Endometrium (tissue), 2 donors: ENCODE results near the gene CALML6.

ENCODE experiments used
- FAIRE-seq: peaks from 2 replicates; lab custom pipeline; 2012; peaks lifted over from hg19 to GRCh38; lab: Jason Lieb, UNC
- donor health status: control.
- donor health status: control.

The CALML6 gene

GRCh38 chr1:1942753-1943656 lies 27.9 kb downstream of the CALML6 start:
- FAIRE-seq, result no peak

DNA sequence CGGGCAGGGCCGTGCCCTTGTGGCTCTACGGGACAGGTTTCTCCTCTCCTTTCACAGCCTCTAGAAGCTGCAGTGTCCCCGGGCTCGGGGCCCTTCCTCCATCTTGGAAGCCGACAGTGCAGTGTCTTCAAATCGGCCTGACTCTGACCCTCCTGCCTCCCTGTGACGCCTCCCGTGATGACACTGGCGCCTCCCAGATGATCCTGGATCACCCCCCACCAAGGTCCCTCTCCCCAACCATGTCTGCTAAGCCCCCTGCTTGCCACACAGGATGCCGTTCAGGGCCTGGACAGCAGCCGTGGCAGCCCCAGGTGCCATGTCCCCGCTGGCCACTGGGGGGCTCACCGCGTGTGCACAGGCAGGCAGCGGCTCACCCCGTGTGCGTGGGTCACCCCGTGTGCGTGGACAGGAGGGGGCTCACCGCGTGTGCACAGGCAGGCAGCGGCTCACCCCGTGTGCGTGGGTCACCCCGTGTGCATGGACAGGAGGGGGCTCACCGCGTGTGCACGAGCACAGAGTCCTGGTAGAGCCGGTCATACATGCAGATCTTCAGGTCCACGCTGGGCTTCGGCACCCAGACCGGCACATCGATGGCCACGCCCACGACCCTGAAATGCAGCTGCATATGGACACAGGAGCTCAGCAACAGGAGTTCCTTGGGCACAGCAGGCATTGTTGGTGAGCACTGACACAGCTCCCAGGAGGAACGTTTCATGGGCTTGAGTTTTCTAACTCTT lies 28.9 kb downstream of the CALML6 start:
- no peak for FAIRE-seq

DNA sequence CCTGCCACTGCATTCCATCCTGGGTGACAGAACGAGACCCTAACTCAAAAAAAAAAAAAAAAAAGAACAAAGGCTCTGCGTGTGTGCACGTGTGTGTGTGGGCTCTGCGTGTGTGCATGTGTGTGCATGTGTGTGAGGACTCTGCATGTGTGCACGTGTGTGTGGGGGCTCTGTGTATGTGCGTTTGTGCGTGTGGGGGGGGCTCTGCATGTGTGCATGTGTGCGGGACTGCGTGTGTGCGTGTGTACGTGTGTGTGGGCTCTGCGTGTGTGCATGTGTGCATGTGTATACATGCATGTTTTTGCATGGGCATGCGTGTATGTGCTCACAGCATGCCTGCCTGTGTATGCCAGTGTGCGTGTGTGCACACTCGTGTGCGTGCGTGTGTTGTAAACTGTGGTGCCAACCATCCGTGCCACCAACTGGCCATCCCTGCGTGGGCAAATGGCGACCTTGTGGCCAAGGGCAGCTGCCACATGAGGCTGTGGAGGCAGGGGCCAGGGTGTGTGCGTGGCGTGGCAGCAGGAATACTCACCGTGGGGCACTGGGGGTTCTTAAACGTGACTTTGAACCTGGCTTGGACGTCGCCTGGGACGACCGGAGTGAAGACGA lies 30.8 kb downstream of the CALML6 start:
- FAIRE-seq, result no peak

GRCh38 chr1:1946540-1946939 lies 31.5 kb downstream of the CALML6 start:
- FAIRE-seq, result no peak

GRCh38 chr1:1947493-1947892 lies 32.4 kb downstream of the CALML6 start:
- no peak for FAIRE-seq

DNA sequence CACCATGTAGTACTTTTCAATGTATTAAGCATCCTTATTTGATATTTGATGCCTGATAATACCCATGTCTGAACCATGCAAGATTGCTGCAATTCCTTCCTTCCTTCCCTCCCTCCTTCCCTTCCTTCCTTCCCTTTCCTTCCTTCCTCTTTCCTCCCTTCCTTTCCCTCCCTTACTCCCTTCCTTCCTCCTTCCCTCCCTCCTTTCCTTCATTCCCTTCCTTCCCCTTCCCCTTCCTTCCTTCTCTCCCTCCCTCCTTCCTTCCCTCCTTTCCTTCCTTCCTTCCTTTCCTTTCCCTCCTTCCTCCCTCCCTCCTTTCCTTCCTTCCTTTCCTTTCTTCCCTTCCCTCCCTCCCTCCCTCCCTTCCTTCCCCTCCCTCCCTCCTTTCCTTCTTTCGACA lies 33.7 kb downstream of the CALML6 start:
- no peak for FAIRE-seq

DNA sequence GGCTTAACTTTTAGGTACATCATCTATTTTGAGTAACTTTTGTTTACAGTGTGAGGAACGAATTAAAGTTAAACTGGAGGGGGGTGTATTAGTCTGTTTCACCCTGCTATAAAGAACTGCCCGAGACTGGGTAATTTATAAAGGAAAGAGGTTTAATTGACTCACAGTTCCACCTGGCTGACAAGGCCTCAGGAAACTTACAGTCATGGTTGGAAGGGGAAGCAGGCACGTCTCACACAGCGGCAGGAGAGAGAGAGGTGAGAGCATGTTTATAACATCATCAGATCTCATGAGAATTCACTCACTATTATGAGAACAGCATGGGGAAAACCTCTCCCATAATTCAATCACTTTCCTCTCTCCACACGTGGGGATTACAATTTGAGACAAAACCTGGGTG lies 35.9 kb downstream of the CALML6 start:
- FAIRE-seq, result no peak

- FAIRE-seq, result no peak
These were observed 39.0 kb downstream of the CALML6 start for GRCh38 chr1:1954015-1954414.

DNA sequence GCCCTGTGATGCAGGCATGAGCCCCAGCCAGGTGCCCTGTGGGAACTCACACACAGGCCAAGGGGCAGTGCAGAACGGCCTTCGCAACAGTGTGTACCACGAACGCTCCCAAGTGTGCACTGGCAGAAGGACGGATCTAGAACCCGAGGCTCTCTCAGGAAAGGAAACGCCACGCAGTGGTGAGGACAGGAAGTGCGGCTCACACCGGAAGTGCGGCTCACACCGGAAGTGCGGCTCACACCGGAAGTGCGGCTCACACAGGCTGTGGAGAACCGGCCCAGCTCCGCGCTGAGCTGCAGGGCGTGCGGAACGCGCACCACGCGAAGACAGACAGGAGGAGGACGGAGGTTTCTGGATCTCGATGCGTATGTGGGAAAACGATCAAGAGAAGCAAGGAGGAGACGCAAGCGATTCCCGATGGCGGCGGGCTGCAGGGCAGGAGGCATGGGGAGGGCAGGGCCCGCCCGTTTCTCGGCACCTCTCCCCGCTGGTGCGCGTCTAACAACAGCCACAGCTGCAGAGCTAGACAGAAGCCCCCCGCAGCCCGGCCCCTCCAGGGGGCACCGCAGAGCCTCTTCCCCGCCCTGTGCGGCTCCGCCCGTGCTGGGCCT lies 39.9 kb downstream of the CALML6 start:
- no peak for FAIRE-seq

DNA sequence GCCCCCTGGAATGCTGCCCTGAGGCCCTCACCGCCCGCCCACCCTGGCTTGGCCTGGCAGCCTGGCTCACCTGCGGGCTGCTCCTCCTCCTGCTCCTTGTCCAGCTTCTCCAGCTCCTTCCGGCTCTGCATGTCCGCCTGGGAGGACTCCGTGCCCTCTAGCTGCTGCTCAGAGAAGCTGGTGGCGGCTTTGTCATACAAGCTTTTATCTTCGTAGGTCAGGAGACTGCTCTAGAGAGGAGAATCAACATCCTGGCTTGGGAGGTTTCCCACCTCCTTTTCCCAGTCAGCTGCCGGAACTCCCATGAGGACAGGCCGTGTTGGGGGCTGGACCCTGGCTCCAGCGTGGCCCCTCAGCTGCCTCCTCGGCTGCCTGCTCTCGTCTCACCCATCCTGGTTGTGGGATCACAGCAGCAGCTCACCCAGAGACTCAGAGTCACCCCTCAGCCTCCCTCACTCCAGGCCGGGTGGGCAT lies 40.6 kb downstream of the CALML6 start:
- FAIRE-seq, result no peak

GRCh38 chr1:1956101-1956500 lies 41.0 kb downstream of the CALML6 start:
- FAIRE-seq, result no peak

- no peak for FAIRE-seq
These were observed 41.8 kb downstream of the CALML6 start for GRCh38 chr1:1956586-1957532.

- FAIRE-seq, result no peak
These were observed 42.5 kb downstream of the CALML6 start for GRCh38 chr1:1957533-1957961.

GRCh38 chr1:1958071-1958541 lies 43.0 kb downstream of the CALML6 start:
- FAIRE-seq, result no peak

DNA sequence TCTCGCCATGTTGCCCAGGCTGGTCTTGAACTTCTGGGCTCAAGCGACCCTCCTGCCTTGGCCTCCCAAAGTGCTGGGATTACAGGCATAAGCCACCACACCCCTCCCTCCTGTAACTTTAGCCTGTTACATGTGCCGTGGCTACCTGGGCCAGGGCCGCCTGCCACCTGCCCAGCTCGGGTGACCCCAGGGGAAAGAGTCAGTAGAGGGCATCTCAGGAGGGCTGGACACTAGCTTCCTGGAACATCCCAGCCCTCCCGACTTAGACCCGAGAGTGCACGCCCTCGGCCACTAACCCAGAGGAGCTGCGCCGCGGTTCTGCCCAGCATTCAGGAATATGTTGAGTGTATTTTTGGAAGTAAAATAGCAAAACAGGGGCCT lies 44.4 kb downstream of the CALML6 start:
- FAIRE-seq, result no peak

DNA sequence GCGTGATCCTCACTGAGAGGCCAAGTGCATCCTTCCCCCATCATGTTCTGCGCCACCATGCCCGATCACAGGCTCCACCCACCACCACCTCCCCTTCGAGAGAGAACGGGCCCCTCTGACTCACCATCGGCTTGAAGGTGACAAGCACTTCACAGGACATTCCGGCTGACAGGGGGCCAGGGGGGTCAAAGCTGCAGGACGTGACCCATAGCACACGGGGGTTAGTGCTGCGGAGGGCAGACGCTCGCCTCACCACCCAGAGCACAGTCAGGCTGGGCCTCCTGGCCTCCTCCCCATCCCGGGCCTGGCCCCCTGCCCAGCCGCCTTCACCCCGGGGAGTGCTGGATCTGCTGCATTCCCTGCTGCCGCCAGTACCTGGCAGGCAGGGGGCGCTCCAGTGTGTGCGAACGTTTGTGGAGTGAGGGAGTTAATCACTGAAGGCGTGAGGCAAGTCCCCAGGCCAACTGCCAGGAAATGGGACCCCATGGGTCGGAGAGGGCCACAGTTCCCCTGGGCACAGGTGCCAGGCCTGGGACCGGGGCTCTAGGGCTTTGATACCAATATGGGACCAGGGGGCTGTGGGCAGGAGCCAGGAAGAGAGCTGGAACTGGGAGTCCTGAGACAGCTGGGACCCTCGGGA lies 44.9 kb downstream of the CALML6 start:
- FAIRE-seq, result no peak

DNA sequence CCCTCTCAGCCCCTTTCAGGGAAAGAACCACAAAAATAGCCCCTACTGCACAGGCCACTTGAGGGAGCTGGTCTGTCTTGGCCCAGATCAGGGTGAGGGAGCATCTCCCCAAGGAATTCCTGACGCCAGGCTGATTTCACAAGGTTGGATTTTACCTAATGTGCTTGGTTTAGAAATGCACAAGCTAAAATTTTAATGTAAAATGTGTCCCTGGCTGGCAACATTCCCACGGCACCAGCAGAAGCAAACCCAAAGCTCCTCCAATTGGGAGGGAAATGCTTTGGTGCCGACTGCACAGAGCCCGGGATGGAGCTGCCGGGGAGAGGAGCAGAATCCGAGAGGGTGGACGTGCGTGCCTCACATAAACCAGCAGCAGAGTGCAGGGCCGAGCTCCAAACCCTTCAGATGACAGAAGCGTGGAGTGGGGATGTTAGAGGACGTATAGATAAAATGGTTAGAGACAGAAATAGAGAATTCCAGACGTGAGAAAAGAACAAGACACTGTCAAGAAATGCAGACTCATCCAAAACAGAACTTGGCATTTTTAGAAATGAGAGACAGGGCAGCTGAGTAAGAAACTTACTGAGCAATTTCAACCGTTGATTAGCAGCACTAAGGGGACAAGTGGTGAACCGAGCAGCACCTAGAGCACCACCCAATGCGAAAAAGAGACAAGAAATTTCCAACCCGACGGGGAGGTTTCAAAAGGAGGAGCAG lies 45.6 kb downstream of the CALML6 start:
- FAIRE-seq, result no peak

DNA sequence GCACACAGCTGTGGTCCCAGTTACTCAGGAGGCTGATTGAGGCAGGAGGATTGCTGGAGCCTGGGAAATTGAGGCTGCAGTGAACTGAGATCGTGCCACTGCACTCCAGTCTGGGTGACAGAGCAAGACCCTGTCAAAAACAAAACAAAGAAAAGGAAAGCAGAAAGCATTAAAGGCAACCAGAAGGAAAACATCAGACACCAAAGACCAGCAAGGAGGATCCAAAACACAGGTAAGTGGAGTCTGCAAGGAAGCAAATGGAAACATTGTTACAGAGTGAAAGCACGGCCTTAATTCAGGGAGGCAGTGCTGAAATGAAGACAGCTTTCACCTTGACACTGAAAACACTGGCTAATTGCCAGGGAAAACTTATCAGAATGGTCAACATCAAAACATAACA lies 47.7 kb downstream of the CALML6 start:
- FAIRE-seq, result no peak

DNA sequence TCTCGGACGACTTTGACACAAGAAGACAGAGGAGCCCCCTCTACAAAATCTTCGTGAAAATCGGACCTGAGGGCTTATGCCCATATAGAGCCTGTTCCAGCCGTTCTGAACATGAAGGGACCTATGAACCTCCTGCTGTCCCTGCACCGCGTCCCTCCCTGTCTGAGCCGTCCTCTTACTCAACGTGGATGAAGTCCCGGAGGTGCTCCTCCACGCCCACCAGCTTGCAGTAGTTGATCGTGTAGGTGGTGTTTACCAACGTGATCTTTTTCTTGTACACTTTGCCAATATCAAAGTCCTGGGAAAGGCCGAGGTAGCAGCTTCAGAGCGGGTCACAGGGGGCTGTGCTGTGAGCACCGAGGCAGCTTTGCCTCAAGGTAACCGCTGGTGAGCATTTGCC lies 48.5 kb downstream of the CALML6 start:
- FAIRE-seq, result no peak

- FAIRE-seq, result no peak
These were observed 49.8 kb downstream of the CALML6 start for GRCh38 chr1:1964811-1965210.
